ENCODE data around the gene MAML2. TPM values are rescaled to one million over a fixed set of nuclear protein-coding genes. Genes with fewer than 3 reads are reported as not detected.
"Not testable (repeated sequence)": the region's sequence is repeated elsewhere in the genome, so short reads cannot be mapped to it uniquely, and the experiment has no call there.

MAML2 gene
- total and polyA plus RNA-seq, 8 donors = 1.3 to 22.8 (median 12.1) TPM

- 27 to 50% (median 31%) methylated on average over 3 of the region's 3 CpGs for WGBS, 5 donors
Measured at GRCh38 chr11:96272529-96273222, 70.3 kb downstream of the MAML2 start.

DNA sequence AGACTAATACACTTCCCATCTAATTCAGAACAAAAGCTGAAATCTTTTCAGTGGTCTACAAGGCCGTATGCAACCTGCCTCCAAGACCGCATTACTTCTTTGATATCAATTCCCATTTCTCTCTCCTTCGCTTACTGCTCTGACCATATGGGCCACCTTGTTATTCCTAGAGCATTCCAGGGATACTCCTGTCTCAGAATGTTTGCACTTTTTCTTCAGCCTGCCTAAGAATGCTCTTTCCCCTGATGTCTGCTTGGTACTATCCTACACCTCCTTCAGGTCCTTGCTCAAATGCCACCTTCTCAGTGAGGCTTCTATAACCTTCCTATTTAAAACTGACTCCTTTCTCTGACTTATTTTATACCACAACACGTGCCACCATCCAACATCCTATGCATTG lies 71.2 kb downstream of the MAML2 start:
- H3K27ac ChIP-seq = peak overlapping the region in 3 of 5 donors; percentile 50 to 55 (median 51)
- no peaks in the 10 kb centered on the region for H3K36me3 ChIP-seq
- H3K9me3 ChIP-seq = no peaks in the 10 kb centered on the region
- H3K27me3 ChIP-seq = no peaks in the 10 kb centered on the region
- peaks cover 5 to 38% (median 25%) of the 10 kb centered on the region in 4 donors for H3K4me1 ChIP-seq
- no peak for DNase-seq
- TF ChIP-seq POLR2A (IDR thresholded peaks at IDR 0.05) (no peak), EP300 (IDR thresholded peaks at IDR 0.05) (no peak), POLR2AphosphoS5 (IDR thresholded peaks at IDR 0.05) (no peak)
- TF ChIP-seq, protein P1, sequence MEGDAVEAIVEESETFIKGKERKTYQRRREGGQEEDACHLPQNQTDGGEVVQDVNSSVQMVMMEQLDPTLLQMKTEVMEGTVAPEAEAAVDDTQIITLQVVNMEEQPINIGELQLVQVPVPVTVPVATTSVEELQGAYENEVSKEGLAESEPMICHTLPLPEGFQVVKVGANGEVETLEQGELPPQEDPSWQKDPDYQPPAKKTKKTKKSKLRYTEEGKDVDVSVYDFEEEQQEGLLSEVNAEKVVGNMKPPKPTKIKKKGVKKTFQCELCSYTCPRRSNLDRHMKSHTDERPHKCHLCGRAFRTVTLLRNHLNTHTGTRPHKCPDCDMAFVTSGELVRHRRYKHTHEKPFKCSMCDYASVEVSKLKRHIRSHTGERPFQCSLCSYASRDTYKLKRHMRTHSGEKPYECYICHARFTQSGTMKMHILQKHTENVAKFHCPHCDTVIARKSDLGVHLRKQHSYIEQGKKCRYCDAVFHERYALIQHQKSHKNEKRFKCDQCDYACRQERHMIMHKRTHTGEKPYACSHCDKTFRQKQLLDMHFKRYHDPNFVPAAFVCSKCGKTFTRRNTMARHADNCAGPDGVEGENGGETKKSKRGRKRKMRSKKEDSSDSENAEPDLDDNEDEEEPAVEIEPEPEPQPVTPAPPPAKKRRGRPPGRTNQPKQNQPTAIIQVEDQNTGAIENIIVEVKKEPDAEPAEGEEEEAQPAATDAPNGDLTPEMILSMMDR (IDR thresholded peaks at IDR 0.05) = no peak
- intact Hi-C loops (cut with DNase I; ENCODE audit: low total_unique reads) = no loop called here
- 94 to 99% (median 97%) methylated on average over 4 of the region's 4 CpGs for WGBS, 5 donors
- no peak overlapping the region for H3K4me3 ChIP-seq

More at GRCh38 chr11:96272529-96273222, 70.3 kb downstream of the MAML2 start:
- Histone ChIP-seq H3K27me3 (no peaks in the 10 kb centered on the region), H3K4me3 (no peak overlapping the region), H3K4me1 (peaks cover 3 to 34% (median 19%) of the 10 kb centered on the region in 4 donors), H3K9me3 (no peaks in the 10 kb centered on the region), H3K27ac (peak overlapping the region in 4 of 5 donors; percentile 42 to 55 (median 50)), H3K36me3 (no peaks in the 10 kb centered on the region)
- DNase-seq = peak; percentile 55 to 87
- TF ChIP-seq POLR2A (IDR thresholded peaks at IDR 0.05) (no peak), POLR2AphosphoS5 (IDR thresholded peaks at IDR 0.05) (no peak), EP300 (IDR thresholded peaks at IDR 0.05) (no peak)
- TF ChIP-seq, protein P1 (IDR thresholded peaks at IDR 0.05) = no peak
- intact Hi-C loops (cut with DNase I; ENCODE audit: low total_unique reads) = no loop called here

GRCh38 chr11:96271352-96271751 lies 71.6 kb downstream of the MAML2 start:
- H3K27ac ChIP-seq = peak overlapping the region in 1 of 5 donors; percentile 51

GRCh38 chr11:96268527-96268926 lies 74.5 kb downstream of the MAML2 start:
- not testable (repeated sequence) for H3K4me3 ChIP-seq, DNase-seq

More at GRCh38 chr11:96271352-96271751, 71.6 kb downstream of the MAML2 start:
- DNase-seq; H3K9me3 ChIP-seq; H3K27me3 ChIP-seq; H3K4me3 ChIP-seq; H3K36me3 ChIP-seq; intact Hi-C loops (cut with DNase I; ENCODE audit: low total_unique reads): not testable (repeated sequence)
- H3K4me1 ChIP-seq = peaks cover 5 to 33% (median 23%) of the 10 kb centered on the region in 4 donors

DNA sequence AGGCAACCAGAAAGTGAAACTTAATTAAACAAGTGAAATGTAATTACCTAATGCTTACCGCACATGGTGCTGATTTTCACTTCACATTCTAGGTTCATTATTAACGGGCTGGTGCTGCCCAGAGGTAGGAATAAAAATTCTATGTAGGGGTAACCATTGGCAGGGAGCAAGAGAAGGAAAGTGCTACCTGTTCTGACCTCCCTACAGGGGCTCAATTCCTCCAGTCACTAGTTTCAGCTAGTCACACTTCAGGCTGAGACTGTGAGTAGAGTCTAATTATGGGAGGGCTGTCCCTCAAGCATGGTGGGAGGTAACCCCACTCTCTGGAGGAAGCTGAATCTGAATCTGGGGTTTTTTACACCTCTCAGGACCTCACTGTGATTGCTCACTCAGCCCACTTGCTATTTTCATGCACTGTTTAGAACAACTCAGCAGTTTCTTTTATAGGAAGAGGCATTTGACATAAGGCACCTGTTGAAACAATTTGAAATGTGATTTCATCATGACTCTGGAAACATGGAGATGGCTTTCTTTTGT lies 75.4 kb downstream of the MAML2 start:
- H3K27me3 ChIP-seq = no peaks in the 10 kb centered on the region
- 19 to 57% (median 30%) methylated on average over 2 of the region's 2 CpGs for WGBS, 5 donors
- H3K4me1 ChIP-seq = peaks cover 5 to 50% (median 26%) of the 10 kb centered on the region in 4 donors
- intact Hi-C loops (cut with DNase I; ENCODE audit: low total_unique reads) = no loop called here
- TF ChIP-seq POLR2AphosphoS5 (IDR thresholded peaks at IDR 0.05) = no peak
- TF ChIP-seq, protein P1 (IDR thresholded peaks at IDR 0.05) = no peak
- TF ChIP-seq POLR2A (IDR thresholded peaks at IDR 0.05) = no peak
- TF ChIP-seq EP300 (IDR thresholded peaks at IDR 0.05) = no peak
- peak overlapping the region; percentile 8 to 76 (median 37) for H3K27ac ChIP-seq
- no peaks in the 10 kb centered on the region for H3K36me3 ChIP-seq
- peak in 1 of 2 donors; percentile 34 for DNase-seq
- H3K9me3 ChIP-seq = no peaks in the 10 kb centered on the region
- H3K4me3 ChIP-seq = no peak overlapping the region

More at GRCh38 chr11:96268527-96268926, 74.5 kb downstream of the MAML2 start:
- Histone ChIP-seq H3K27ac (peak overlapping the region in 1 of 5 donors; percentile 76), H3K4me1 (peaks cover 5 to 50% (median 26%) of the 10 kb centered on the region in 4 donors)
- H3K9me3 ChIP-seq; H3K36me3 ChIP-seq; intact Hi-C loops (cut with DNase I; ENCODE audit: low total_unique reads); H3K27me3 ChIP-seq: not testable (repeated sequence)
- WGBS, 5 donors = 94 to 98% (median 98%) methylated on average over 4 of the region's 4 CpGs

Measured in stomach (tissue), 9 donors.